NCI-H1105 (cell line): ENCODE measurements around the gene EIF3L.
A peak's percentile ranks its signal among the peaks of the same experiment; 100 is the strongest.
"Not testable (repeated sequence)": the region's sequence is repeated elsewhere in the genome, so short reads cannot be mapped to it uniquely, and the experiment has no call there.

ENCODE experiments used
- DNase-seq: peaks from one replicate; lab custom pipeline; 2025; lab: John Stamatoyannopoulos, UW

The EIF3L gene

DNA sequence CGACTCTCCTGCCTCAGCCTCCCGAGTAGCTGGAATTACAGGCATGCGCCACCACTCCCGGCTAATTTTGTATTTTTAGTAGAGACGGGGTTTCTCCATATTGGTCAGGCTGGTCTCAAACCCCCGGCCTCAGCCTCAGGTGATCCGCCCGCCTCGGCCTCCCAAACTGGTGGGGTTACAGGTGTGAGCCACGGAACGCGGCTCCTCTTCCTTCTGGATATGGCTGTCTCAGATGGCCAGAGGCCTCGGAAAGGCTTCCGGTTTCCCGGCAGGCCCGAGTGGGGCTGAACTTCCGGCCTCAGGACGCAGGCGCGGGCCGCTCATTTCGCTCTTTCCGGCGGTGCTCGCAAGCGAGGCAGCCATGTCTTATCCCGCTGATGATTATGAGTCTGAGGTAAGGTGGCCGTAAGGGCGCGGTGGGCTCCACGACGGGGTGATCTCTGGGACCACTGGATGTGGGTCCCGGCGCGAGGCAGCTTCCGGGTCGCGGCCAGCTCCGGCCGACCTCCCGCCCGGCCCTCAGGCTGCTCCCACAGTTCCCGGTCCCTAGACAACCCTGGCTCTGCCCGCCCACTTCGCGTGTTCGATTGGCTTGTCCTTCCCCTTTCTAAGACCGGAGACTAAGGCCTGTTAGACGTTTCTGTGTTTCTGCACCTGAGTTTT, at the start of gene EIF3L:
EIF3L (plus strand) TSS at position 331 of the 663 bp plus-strand sequence; CDS start at position 362, 31 bp downstream.
- peak; percentile 83 for DNase-seq

DNA sequence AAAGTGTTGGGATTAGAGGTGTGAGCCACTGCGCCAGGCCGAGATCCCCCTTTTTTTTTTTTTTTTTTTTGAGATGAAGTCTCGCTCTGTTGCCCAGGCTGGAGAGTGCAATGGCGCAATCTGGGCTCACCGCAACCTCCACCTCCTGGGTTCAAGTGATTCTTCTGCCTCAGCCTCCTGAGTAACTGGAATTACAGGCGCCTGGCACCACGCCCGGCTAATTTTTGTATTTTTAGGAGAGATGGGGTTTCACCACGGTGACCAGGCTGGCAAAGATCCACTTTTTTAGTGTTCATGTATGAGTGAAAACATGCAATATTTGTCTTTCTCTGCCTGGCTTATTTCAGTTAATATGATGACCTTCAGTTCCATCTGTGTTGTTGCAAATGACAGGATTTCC, 49.2 kb upstream of the EIF3L start:
- not testable (repeated sequence) for DNase-seq

DNA sequence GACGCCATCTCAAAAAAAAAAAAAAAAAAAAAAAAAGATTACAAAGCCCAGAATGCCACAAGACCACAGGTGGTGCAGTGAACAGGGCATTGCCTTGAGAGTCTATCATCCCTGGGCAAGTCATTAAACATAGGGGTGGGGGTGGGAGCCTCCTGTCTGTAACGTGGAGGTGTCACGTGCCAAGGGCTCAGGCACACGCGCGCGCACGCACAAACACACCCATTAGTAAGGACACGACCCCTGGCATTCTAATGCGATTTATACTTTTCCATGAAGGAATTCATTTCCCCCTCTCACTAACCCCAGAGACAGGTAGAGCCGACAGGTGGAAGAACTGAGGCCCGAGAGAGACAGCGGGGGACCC, 47.3 kb upstream of the EIF3L start:
- DNase-seq = no peak

DNA sequence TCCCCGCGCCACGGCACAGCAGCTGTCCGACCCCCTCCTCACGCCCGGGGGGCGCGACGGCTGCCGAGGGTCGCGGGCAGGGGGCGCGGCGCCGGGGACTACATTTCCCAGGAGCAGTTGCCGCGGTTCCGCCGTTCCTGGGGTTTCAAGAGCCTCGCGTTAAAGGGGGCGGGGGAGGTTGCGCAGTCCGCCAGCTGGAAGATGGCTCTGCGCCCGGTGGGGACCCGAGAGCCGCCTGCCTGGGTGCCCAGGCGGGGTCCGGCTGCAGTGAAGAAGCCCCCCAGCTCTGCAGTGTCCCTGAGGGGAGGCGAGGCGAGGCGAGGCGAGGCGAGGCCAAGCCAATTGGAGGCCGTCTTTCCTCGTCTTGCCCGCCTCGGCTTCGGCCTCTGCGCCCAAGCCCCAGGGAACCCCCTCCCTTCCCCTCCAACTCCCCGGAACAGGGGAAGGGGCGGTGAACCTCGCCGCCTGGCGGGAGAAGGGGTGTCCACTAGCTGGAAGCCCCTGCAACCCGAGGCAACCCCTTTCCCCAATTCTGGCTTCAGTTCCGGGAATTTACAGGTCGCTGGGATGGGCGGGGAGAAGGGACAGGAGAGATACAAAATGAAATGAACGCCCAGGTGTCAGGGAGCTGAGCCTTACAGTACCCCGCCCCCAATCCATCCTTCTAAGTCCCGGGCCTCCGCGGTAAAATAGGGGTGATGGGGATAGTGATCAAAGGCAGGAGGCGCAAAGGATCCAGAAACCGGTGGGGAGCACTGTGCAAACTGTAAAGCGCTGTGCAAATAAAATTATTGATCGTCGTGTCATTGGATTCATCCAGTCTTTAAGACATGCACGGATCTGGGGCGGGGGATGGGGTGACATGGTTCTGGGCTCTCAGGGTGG, 46.7 kb upstream of the EIF3L start:
- DNase-seq = peak; percentile 55

DNA sequence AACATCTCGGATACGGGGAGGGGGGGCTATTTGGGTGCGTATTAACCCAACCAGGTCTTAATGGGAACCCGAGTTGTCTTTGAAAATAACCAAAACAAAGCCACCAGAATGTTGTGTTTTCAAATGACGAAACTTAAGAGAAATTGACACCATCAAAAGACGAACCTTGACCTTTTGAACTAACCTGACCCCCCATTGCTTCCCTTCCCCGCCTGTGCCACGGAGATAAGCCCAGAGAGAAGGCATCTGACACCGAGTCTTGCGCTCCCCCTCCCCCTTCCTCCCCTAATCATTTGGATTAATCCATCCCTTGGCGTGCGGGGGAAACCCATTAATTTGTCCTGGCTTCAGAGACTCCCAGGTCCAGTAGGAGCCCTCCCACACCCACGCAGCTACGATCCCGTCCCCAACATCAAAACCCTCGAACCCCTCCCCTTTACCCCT, 46.0 kb upstream of the EIF3L start:
- no peak for DNase-seq

DNA sequence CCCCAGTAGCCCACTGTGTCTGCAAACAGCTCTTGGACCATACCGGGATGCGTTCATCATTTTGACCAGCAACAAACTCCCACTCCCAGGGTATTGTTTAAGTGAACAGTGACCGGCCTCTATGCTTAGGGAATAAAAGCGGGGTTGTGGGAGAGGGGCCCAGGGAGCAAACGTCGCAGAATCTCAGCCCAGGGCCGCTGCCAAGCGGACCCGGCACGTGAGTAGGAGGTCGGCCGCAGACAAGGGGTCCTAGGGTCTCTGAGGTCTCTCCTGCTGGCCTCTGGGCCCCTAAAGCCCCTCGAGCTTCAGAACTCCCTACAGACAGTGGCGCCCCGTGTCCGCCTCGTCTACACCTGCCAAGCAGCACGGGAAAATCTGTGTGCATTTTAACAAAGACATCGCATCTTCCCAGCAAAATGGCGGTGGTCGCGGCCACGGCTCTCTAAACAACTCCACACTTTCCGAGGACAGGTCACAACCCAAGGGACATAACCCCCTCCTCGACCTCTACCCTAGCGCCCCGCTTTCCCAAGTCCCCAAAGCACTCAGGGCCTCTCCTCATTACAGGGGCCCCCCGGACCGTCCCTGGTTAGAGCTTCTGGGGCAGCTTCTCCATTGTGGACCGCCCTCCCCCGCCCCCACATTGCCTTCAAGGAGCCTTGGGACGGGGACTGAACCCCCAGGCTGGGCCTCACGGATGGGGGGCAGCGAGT, 45.4 kb upstream of the EIF3L start:
- no peak for DNase-seq

DNA sequence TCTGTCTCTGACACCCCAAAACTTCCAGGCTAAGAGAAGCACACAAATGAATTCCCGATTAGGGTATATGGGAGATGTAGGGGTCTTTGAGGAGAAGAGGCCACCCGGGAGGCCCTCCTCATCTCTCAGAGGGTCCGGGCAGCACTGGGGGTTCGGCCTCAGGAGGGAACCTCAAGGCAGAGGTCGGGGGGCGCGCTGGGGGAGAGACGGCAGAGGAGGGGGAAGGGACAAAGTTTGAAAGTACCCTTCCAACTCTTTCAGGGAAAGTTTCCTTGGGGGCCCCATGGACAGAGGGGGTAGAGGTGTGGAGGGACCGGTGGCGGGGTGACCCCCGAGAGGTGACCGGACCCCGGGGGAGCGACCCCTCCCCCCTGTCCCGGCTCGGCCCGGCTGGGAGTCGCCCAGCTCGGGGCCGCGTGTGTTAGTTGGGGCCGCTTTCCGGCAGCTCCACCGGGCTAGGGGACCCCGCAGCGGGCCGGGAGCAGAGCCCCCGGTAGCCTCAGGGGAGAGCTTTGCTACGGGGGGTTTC, 44.8 kb upstream of the EIF3L start:
- DNase-seq = no peak

DNA sequence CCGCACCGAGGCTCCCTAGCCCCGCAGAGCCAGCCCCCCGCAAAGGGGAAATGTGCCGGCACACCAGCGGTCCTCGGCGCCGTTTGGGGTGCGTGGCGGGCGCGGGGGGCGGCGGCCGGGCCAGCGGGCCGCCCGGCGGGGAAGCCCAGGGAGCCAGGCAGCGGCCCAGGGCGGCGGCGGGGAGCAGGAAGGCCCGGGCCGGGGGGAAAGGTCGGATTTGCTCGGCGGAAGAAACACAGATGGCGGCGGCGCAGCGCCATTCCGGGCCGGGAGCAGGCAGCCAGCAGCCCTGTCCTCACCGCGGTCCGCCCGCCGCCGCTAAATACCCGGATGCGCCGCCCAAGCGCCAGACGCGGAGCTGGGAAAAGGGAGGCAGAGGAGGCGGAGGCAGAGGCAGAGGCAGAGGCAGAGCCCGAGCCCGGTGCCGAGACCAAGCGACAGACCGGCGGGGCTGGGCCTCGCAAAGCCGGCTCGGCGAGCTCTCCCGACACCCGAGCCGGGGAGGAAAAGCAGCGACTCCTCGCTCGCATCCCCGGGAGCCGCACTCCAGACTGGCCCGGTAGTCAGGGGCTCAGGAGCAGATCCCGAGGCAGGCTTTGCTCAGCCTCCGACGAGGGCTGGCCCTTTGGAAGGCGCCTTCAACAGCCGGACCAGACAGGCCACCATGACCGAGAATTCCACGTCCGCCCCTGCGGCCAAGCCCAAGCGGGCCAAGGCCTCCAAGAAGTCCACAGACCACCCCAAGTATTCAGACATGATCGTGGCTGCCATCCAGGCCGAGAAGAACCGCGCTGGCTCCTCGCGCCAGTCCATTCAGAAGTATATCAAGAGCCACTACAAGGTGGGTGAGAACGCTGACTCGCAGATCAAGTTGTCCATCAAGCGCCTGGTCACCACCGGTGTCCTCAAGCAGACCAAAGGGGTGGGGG, 44.1 kb upstream of the EIF3L start:
- peak; percentile 62 for DNase-seq

DNA sequence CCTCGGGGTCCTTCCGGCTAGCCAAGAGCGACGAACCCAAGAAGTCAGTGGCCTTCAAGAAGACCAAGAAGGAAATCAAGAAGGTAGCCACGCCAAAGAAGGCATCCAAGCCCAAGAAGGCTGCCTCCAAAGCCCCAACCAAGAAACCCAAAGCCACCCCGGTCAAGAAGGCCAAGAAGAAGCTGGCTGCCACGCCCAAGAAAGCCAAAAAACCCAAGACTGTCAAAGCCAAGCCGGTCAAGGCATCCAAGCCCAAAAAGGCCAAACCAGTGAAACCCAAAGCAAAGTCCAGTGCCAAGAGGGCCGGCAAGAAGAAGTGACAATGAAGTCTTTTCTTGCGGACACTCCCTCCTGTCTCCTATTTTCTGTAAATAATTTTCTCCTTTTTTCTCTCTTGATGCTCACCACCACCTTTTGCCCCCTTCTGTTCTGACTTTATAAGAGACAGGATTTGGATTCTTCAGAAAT, 43.4 kb upstream of the EIF3L start:
- DNase-seq = no peak

DNA sequence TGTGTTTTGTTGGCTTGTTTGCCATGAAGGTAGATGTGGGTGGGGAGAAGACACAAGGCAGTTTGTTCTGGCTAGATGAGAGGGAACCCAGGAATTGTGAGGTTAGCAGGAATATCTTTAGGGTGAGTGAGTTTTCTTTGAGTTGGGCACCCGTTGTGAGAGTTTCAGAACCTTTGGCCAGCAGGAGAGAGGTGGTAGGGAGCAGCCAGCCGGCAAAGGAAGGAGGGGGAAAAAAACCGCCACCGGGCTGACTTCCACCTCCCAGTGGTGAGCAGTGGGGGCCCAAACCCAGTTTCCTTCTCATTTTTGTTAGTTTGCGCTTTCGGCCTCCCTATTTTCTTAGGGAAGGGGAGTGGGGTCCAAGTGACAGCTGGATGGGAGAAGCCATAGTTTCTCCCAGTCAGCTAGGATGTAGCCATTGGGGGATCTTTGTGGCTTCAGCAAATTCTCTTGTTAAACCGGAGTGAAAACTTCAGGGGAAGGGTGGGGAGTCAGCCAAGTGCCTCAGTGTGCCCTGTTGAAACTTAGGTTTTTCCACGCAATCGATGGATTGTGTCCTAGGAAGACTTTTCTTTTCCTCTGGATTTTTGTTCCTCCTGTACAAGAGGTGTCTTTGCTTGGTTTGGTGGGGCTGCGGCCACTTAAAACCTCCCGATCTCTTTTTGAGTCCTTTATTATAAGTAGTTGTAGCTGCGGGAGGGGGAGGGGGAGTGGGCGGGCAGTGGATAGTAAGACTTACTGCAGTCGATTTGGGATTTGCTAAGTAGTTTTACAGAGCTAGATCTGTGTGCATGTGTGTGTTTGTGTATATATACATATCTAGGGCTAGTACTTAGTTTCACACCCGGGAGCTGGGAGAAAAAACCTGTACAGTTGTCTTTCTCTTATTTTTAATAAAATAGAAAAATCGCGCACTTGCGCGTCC, 42.5 kb upstream of the EIF3L start:
- DNase-seq = no peak

DNA sequence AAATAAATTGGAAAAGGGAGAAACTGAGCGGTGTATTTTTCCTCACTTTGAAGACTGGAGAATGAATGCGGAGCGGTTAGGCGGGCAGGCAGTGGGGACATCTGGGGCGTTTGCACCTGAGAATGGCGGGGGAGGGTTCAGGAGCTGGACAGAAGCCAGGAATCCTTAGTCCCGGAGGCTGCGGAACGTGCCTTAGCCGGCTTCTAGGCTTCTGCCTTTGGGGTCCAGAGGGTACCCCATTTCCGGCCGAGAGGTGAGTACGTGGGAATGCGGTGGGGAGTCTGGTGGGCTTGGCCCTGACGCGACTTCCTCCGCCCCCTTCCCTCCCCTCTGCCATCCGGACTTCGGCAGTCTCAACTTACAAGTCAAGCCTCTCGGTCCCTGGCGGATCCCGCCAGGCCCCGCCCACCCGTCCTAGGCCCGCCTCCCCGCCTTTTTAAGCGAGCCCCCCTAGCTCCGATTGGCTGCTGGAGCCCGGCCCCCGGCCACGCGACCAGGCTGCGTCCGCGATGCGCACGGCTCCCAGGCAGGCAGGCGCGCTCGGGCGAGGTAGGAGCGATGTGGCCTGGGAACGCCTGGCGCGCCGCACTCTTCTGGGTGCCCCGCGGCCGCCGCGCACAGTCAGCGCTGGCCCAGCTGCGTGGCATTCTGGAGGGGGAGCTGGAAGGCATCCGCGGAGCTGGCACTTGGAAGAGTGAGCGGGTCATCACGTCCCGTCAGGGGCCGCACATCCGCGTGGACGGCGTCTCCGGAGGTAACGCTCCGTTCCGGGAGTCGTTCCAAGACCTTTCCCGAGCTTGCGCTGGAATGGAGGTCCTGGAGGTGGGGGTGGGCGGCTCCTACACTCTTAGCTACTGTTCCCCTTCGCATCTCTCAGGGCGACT, 41.6 kb upstream of the EIF3L start, which contains the start of gene GCAT:
GCAT (plus strand) TSS at position 525 of the 884 bp plus-strand sequence; CDS start at position 559, 34 bp downstream.
- DNase-seq = peak; percentile 93

DNA sequence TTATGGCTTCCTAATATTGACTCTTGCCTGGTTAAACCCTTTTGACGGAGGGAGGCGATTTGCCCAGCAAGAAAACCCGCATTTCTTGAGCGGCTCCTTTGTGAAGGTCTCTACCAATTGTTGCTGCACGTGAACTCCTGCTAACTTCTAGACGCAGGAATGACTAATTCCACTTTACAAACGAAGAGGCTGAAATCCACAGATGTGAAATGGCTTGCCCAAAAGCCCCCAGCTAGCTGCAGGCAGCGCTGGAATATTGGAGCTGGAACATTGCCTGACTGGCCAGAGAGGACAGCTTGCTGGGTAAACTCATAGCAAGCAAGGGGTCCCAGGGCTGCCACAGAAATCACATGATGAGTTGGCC, 40.9 kb upstream of the EIF3L start:
- no peak for DNase-seq

DNA sequence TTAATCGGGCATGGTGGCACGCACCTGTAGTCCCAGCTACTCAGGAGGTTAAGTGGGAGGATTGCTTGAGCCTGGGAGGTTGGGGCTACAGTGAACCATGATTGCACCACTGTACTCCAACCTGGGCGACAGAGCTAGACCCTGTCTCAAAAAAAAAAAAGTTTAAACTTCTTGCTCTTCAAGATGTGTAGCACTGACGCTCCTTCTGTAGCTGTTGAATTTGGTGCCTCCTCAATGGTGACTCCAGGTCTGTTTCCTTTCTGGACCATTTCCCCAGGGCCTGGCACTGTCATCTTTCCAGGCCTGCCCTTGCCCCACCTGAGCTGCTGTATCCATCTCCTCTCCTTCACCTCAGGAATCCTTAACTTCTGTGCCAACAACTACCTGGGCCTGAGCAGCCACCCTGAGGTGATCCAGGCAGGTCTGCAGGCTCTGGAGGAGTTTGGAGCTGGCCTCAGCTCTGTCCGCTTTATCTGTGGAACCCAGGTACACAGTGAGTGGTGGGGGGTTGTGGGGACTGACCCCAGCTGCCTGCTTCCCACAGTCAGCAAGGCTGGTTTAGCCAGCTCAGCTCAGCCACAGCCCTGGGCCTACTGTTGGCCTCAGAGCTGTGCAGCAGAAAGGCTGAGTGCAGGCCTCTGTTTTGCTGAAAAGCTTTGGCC, 39.4 kb upstream of the EIF3L start:
- no peak for DNase-seq

DNA sequence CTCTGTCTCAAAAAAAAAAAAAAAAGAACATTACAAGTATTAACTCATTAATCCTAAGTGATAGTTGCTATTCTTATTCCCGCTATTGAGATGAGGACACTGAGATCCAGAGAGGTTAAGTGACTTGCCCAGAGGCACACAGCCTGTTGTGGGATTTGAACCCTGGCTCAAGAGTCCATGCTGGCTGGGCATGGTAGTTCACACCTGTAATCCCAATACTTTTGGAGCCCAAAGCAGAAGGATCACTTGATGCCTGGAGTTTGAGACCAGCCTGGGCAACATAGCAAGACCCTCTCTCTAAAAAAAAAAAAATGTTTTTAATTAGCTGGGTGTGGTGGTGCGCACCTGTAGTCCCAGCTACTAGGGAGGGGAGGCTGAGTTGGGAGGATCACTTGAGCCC, 37.4 kb upstream of the EIF3L start:
- no peak for DNase-seq

DNA sequence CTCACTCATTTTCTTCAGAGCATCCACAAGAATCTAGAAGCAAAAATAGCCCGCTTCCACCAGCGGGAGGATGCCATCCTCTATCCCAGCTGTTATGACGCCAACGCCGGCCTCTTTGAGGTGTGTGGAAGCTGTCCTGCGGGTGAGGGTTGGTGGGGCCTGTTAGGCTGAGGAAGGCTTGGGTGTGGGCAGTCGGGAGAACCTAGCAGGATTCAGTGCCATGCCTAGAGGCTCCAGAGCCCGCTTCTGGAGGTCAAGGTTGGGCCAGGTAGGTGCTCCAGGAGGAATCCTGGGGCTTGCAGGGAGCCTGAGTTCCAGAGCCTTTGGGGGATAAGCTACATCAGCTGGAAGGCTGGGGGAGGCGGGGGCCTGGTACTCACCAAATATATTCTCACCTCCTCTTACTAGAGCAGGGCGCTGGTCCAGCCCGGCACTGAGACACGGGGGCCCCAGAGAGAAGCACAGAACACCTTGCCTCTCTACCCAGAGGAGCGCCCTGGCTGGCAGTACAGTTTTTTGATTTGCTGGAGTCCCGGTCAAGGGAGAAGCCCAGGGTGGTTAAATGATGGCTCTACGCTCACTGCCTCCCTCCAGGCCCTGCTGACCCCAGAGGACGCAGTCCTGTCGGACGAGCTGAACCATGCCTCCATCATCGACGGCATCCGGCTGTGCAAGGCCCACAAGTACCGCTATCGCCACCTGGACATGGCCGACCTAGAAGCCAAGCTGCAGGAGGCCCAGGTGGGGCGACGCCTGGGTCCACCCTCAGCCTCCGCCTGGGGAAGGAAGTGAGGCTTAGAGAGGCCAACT, 36.1 kb upstream of the EIF3L start:
- no peak for DNase-seq

DNA sequence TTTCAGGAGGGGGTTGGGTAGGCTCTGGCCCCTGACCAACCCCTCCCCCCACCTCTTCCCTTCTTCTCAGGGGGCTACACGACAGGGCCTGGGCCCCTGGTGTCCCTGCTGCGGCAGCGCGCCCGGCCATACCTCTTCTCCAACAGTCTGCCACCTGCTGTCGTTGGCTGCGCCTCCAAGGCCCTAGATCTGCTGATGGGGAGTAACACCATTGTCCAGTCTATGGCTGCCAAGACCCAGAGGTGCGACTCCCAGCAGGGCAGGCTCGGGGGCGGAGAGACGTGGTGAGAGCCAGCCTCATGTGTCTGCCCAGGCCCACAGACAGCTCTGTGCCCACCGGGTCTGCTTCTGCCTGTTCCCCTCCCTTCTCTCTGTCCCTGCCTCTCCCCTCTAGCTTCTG, 33.6 kb upstream of the EIF3L start:
- no peak for DNase-seq

DNA sequence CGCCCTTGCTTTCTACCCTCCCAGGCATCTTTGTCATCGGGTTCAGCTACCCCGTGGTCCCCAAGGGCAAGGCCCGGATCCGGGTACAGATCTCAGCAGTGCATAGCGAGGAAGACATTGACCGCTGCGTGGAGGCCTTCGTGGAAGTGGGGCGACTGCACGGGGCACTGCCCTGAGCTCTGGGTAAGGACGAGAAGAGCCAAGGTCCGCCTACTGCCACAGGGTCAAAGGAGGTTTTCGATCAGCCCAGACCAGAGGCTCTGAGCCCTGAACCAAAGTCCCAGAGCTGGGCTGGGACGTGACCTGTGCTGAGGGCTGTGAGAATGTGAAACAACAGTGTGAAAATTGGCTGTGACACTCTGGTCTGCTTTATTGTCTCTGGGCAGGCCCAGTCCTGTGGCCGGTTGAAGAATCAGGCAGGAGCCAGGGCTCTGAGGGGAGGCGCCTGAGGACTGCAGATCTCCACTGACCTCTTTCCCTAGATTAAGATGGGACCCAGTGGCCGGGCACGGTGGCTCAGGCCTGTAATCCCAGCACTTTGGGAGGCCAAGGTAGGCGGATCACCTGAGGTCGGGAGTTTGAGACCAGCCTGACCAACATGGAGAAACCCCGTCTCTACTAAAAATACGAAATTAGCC, 32.6 kb upstream of the EIF3L start:
- DNase-seq = no peak
